Upper lobe of right lung (tissue), 1 donor: Measurements from ENCODE around the gene PBX2. TPM values are rescaled to one million over a fixed set of nuclear protein-coding genes. Genes with fewer than 3 reads are reported as not detected.
"Not testable (repeated sequence)": the region's sequence is repeated elsewhere in the genome, so short reads cannot be mapped to it uniquely, and the experiment has no call there.

Experiments used
- ATAC-seq: fragments of 200-7000 bp; cut with Tn5 transposase; one replicate; pipeline ENCODE4 v1.9.1; 2020; ENCODE audit warnings: mild to moderate bottlenecking, moderate library complexity
- DNase-seq: peaks from one replicate; pipeline ENCODE4 v3.0.0-alpha.2; 2020
- H3K27ac ChIP-seq: fragments of 200-600 bp; one replicate; pipeline ENCODE4 v1.8.0; 2022
- H3K27me3 ChIP-seq: fragments of 200-600 bp; one replicate; pipeline ENCODE4 v1.8.0; 2022; ENCODE audit warnings: mild to moderate bottlenecking
- H3K36me3 ChIP-seq: fragments of 200-600 bp; one replicate; pipeline ENCODE4 v1.8.0; 2022
- H3K4me1 ChIP-seq: fragments of 200-600 bp; one replicate; pipeline ENCODE4 v1.8.0; 2022
- H3K4me3 ChIP-seq: fragments of 200-600 bp; one replicate; pipeline ENCODE4 v1.8.0; 2022; ENCODE audit warnings: mild to moderate bottlenecking
- H3K9me3 ChIP-seq: fragments of 200-600 bp; one replicate; pipeline ENCODE4 v1.8.0; 2022
- CTCF ChIP-seq: fragments of 200-600 bp; IDR thresholded peaks from one replicate; pipeline ENCODE4 v1.8.0; 2022; ENCODE audit warnings: antibody characterized with exemption
- intact Hi-C: fragments of 100-400 bp; cut with DNase I; formaldehyde crosslinking; loops from one replicate; pipeline ENCODE4 v1.11.0; 2022
- total RNA-seq: library from RNA; stranded (reverse); fragmentation: NEBNext Ultra II Directional; extraction: Animal tissue kit (Norgen Biotek cat#: 25700); gene quantifications from one replicate; pipeline ENCODE4 v1.2.1, GENCODE V29; 2021
- donor health status: DM: no; HTN: yes; CAD: no; lungs with severe emphysema.

The PBX2 gene
- total RNA-seq, 1 donor from 2014 or later: 100 TPM

GRCh38 chr6:32195652-32195901, 5.6 kb upstream of the PBX2 start:
- Histone ChIP-seq H3K9me3 (no peaks in the 10 kb centered on the region), H3K4me3 (peak overlapping the region; percentile 86), H3K36me3 (no peaks in the 10 kb centered on the region), H3K4me1 (peaks cover 42% of the 10 kb centered on the region), H3K27me3 (no peaks in the 10 kb centered on the region), H3K27ac (peak overlapping the region; percentile 100)
- DNase-seq (peak; percentile 100), ATAC-seq (peak; percentile 94)
- peak; percentile 51 for TF ChIP-seq CTCF
- intact Hi-C loops: no loop called here

GRCh38 chr6:32194825-32195651, 5.0 kb upstream of the PBX2 start:
- Histone ChIP-seq H3K27me3 (no peaks in the 10 kb centered on the region), H3K4me3 (peak overlapping the region; percentile 56), H3K4me1 (peaks cover 44% of the 10 kb centered on the region), H3K27ac (peak overlapping the region; percentile 87), H3K9me3 (no peaks in the 10 kb centered on the region), H3K36me3 (no peaks in the 10 kb centered on the region)
- intact Hi-C loops: no loop called here
- no peak for ATAC-seq
- DNase-seq: no peak
- peak; percentile 38 for TF ChIP-seq CTCF

GRCh38 chr6:32194388-32194787, 4.4 kb upstream of the PBX2 start:
- no peak for ATAC-seq
- H3K36me3 ChIP-seq: no peaks in the 10 kb centered on the region
- H3K27ac ChIP-seq: peak overlapping the region; percentile 87
- H3K9me3 ChIP-seq: no peaks in the 10 kb centered on the region
- H3K4me3 ChIP-seq: no peak overlapping the region
- no peaks in the 10 kb centered on the region for H3K27me3 ChIP-seq
- H3K4me1 ChIP-seq: peaks cover 44% of the 10 kb centered on the region
- no peak for TF ChIP-seq CTCF
- intact Hi-C loops: no loop called here
- DNase-seq: no peak

GRCh38 chr6:32193096-32193495, 3.1 kb upstream of the PBX2 start:
- intact Hi-C loops, DNase-seq, ATAC-seq, H3K27me3 ChIP-seq, H3K36me3 ChIP-seq, H3K9me3 ChIP-seq: not testable (repeated sequence)
- Histone ChIP-seq H3K27ac (peak overlapping the region; percentile 91), H3K4me1 (peaks cover 55% of the 10 kb centered on the region), H3K4me3 (peak overlapping the region; percentile 66)

- H3K27me3 ChIP-seq: no peaks in the 10 kb centered on the region
- peaks cover 3% of the 10 kb centered on the region for H3K36me3 ChIP-seq
- DNase-seq (peak; percentile 88), ATAC-seq (no peak)
- no peak for TF ChIP-seq CTCF
- H3K4me3 ChIP-seq: peak within 1 kb of the TSS; percentile 66
- H3K4me1 ChIP-seq: peaks cover 56% of the 10 kb centered on the region
- peak within 1 kb of the TSS; percentile 91 for H3K27ac ChIP-seq
- H3K9me3 ChIP-seq: no peaks in the 10 kb centered on the region
- intact Hi-C loops: no loop called here
Measured at GRCh38 chr6:32192608-32193039, 2.6 kb upstream of the PBX2 start, which contains the start of gene GPSM3. GPSM3 (minus strand) TSS chr6:32192643; CDS start chr6:32192513, 130 bp downstream.

GRCh38 chr6:32191696-32192607, 1.9 kb upstream of the PBX2 start:
- peak overlapping the region; percentile 66 for H3K4me3 ChIP-seq
- H3K27me3 ChIP-seq: no peaks in the 10 kb centered on the region
- ATAC-seq: no peak
- H3K4me1 ChIP-seq: peaks cover 53% of the 10 kb centered on the region
- no peak for DNase-seq
- H3K36me3 ChIP-seq: peaks cover 9% of the 10 kb centered on the region
- no peaks in the 10 kb centered on the region for H3K9me3 ChIP-seq
- no peak for TF ChIP-seq CTCF
- intact Hi-C loops: no loop called here
- H3K27ac ChIP-seq: peak overlapping the region; percentile 91
